H7 (cell line): ENCODE measurements around the gene RAB11FIP3. TPM values are rescaled to one million over a fixed set of nuclear protein-coding genes. Genes with fewer than 3 reads are reported as not detected.

Experiments used
- total RNA-seq: library from RNA; depleted of rRNA; stranded (reverse); fragments of >200 nt; shearing (Covaris generic); gene quantifications from 2 replicates; pipeline ENCODE4 v1.2.3, GENCODE V29; 2014; rRNA removed

Gene RAB11FIP3
- total RNA-seq, 1 experiment from 2014 or later: 27.9 TPM

Other genes starting within 250 kb of the RAB11FIP3 start
- not detected in 2 replicates for gene HBA1, start 249.0 kb upstream of the RAB11FIP3 start, total RNA-seq
- 0.59 and 1.6 TPM in 2 replicates for gene HBQ1, start 245.2 kb upstream of the RAB11FIP3 start, total RNA-seq
- 56.6 and 92.9 TPM in 2 replicates for gene LUC7L, start 196.2 kb upstream of the RAB11FIP3 start, total RNA-seq
- 106 and 120 TPM in 2 replicates for gene FAM234A, start 190.8 kb upstream of the RAB11FIP3 start, total RNA-seq
- gene RGS11, start 149.7 kb upstream of the RAB11FIP3 start, total RNA-seq: 0.69 and 0.81 TPM in 2 replicates
- 4.0 and 5.3 TPM in 2 replicates for gene ARHGDIG, start 145.1 kb upstream of the RAB11FIP3 start, total RNA-seq
- gene PDIA2, start 142.5 kb upstream of the RAB11FIP3 start, total RNA-seq: 0.15 and 2.1 TPM in 2 replicates
- gene AXIN1, start 72.9 kb upstream of the RAB11FIP3 start, total RNA-seq: 52.4 and 57.8 TPM in 2 replicates
- 225 and 242 TPM in 2 replicates for gene MRPL28, start 55.1 kb upstream of the RAB11FIP3 start, total RNA-seq
- 107 and 112 TPM in 2 replicates for gene PGAP6, start 43.7 kb upstream of the RAB11FIP3 start, total RNA-seq
- 400 and 507 TPM in 2 replicates for gene NME4, start 28.4 kb upstream of the RAB11FIP3 start, total RNA-seq
- 20.1 and 21.4 TPM in 2 replicates for gene DECR2, start 23.8 kb upstream of the RAB11FIP3 start, total RNA-seq
- 80.6 and 87.5 TPM in 2 replicates for gene CAPN15, start 102.1 kb downstream of the RAB11FIP3 start, total RNA-seq
- gene PRR35, start 134.7 kb downstream of the RAB11FIP3 start, total RNA-seq: 0.28 and 0.85 TPM in 2 replicates
- 1.1 TPM in 2 replicates for gene NHLRC4, start 141.4 kb downstream of the RAB11FIP3 start, total RNA-seq
- 42.2 and 44.6 TPM in 2 replicates for gene PIGQ, start 144.3 kb downstream of the RAB11FIP3 start, total RNA-seq
- gene RAB40C, start 164.4 kb downstream of the RAB11FIP3 start, total RNA-seq: 26.3 and 26.4 TPM in 2 replicates
- 4.5 and 5.5 TPM in 2 replicates for gene WFIKKN1, start 205.3 kb downstream of the RAB11FIP3 start, total RNA-seq
- gene METTL26, start 210.7 kb downstream of the RAB11FIP3 start, total RNA-seq: 129 and 135 TPM in 2 replicates
- 71.5 and 83.1 TPM in 2 replicates for gene MCRIP2, start 216.2 kb downstream of the RAB11FIP3 start, total RNA-seq
- gene WDR90, start 223.7 kb downstream of the RAB11FIP3 start, total RNA-seq: 35.3 and 38.3 TPM in 2 replicates
- gene RHOT2, start 242.5 kb downstream of the RAB11FIP3 start, total RNA-seq: 164 and 174 TPM in 2 replicates